ENCODE measurements around the gene CCNI2.
"Not testable (repeated sequence)": the region's sequence is repeated elsewhere in the genome, so short reads cannot be mapped to it uniquely, and the experiment has no call there.

CCNI2 gene

GRCh38 chr5:132785365-132785764 lies 38.1 kb downstream of the CCNI2 start:
- no peak for DNase-seq

DNA sequence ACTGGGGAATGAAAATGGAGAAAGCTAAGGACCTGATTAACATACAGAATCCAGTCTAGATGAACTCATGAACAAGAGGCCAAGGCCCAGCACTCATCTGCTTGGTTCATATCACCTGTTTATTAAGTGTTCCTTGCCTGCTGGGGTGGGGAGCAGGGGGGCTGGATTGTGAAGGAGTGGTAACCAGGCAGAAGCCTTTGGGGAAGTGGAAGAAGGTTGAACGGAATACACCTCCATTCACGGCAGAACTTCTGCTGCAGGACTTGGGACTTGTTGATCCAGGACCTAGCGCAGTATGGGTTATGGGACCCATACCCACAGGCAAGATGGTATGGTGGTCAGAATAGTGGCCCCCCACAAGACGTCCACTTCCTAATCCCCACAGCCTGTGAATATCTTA lies 38.6 kb downstream of the CCNI2 start:
- no peak for DNase-seq

DNA sequence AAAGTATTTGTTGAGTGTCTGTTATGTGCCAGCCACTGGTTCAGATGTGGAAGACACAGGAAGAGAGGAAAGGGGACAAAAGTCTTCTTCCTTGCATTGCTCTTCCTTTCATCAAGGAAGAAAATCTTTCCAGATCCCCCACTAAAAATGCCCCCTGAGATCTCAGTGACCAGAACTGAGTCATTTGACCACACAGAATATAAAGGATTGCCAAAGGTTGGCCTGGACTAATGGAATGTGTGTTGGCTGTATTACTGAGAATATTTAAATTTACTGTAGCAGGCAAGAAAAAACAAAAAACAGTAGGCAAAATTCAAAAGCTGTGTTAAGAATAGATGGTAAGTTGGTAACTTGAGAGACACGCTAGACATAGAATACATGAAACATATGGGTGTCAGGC lies 39.9 kb downstream of the CCNI2 start:
- no peak for DNase-seq

- no peak for DNase-seq
Measured at GRCh38 chr5:132788508-132788907, 41.3 kb downstream of the CCNI2 start.

DNA sequence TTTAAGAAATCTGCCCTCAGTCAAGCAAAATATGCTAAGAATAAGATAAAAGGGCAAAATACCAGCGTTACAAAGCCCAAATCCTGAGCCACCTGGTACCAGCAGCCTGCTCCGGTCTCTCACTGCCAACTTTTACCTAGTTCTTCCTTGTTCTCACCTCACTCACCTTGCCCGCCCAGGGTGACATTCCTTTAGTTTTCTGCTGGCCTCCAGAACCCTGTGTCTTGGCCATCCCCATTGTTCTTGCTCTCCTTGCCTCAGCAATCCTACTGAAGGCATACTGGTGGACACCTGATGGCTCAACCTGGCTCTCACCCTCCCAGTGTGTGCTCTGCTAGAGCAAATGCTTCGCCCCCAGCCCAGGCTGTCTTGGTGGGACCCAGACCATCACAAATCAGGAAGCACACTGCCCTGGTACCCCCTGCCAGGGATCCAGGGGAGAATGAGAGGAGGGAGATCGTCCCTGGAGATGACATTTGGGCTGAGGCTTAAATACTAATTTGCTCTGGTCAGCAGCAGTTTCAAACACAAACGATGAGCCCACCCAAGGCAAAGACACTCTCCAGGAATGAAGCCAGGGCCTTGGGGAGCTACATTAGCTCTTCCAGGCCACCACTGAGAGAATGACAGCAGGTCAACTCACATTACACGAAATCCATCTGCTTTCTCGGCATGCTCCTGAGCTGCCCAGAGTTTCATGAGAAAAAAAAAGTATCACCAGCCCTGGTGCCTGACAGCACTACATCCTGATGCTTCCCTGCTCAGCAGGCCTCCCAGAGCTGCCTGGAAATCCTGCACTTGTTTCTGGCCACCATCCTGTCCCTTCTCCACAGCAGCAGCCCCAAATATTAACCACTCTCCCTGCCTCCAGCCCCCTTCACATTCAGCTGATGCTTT lies 42.0 kb downstream of the CCNI2 start:
- no peak for DNase-seq

GRCh38 chr5:132790201-132790865 lies 43.1 kb downstream of the CCNI2 start:
- DNase-seq, result no peak

- no peak for DNase-seq
Measured at GRCh38 chr5:132791026-132791425, 43.8 kb downstream of the CCNI2 start.

DNA sequence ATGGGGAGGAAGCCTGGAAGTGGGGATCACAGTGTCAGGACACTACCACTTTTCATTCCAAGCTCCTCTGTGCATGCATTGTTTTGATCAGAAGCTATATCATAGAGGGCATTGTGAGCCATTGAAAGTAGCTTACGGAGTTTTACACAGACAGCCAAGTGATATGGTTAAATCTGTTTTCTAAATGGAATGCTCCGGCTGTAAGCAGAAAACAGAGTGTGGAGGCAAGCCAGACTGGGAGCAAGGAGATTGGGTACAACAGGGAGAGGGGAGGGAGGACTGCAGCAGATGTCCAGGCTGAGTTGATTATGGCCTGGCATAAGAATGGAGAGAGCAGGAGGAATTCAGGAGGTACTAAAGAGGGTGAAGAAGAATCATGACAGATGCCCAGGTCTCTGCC lies 50.4 kb downstream of the CCNI2 start:
- no peak for DNase-seq

DNA sequence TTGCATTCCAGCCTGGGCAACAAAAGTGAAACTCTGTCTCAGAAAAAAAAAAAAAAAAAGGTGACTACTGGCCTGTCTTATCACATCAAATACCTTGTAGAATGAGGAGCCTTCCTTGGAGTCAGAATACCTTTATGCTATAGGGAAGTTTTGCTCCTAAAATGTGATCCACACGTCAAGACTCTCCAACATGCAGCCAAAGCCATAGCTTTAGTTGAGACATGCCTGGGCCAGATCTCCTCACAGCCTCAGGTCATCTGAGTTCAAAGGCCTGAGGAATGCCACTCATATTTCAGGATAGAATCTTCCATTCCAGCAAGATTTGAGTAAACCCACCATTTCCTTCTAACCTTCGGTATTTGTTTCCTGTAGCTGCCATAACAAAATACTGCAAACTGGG lies 52.2 kb downstream of the CCNI2 start:
- DNase-seq, result no peak

- DNase-seq, result no peak
Measured at GRCh38 chr5:132800545-132800944, 53.3 kb downstream of the CCNI2 start.

GRCh38 chr5:132802044-132802684 lies 54.9 kb downstream of the CCNI2 start:
- no peak for DNase-seq

DNA sequence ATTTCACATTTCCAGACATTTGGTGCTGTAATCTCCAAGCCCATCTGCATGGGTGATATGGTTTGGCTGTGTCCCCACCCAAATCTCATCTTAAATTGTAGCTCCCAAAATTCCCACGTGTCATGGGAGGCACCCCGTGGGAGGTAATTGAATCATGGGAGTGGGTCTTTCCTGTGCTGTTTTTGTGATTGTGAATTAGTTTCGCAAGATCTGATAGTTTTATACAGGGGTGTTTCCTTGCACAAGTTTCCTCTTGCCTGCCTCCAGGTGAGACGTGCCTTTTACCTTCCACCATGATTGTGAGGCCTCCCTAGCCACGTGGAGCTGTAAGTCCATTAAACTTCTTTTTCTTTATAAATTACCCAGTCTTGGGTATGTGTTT lies 55.5 kb downstream of the CCNI2 start:
- DNase-seq, result not testable (repeated sequence)

Measured in T1000 (cell line).